ENCODE results near the gene PLPPR3.

The PLPPR3 gene

GRCh38 chr19:813219-814151, 8.3 kb downstream of the PLPPR3 start:
- H3K4me3 ChIP-seq (ENCODE audit: low read length): no peak overlapping the region
- DNase-seq (ENCODE audit: low read depth): no peak
- TF ChIP-seq CTCF (conservative IDR thresholded peaks at IDR 0.05; ENCODE audit: low read length): no peak

GRCh38 chr19:812747-813218, 9.0 kb downstream of the PLPPR3 start:
- H3K4me3 ChIP-seq (ENCODE audit: low read length): no peak overlapping the region
- TF ChIP-seq CTCF (conservative IDR thresholded peaks at IDR 0.05; ENCODE audit: low read length): no peak
- DNase-seq (ENCODE audit: low read depth): no peak

- DNase-seq (ENCODE audit: low read depth): no peak
- no peak for TF ChIP-seq CTCF (conservative IDR thresholded peaks at IDR 0.05; ENCODE audit: low read length)
- no peak overlapping the region for H3K4me3 ChIP-seq (ENCODE audit: low read length)
These were observed 9.6 kb downstream of the PLPPR3 start for GRCh38 chr19:812049-812746.

GRCh38 chr19:811506-812048, 10.2 kb downstream of the PLPPR3 start:
- TF ChIP-seq CTCF (conservative IDR thresholded peaks at IDR 0.05; ENCODE audit: low read length): no peak
- no peak for DNase-seq (ENCODE audit: low read depth)
- no peak overlapping the region for H3K4me3 ChIP-seq (ENCODE audit: low read length)

- no peak overlapping the region for H3K4me3 ChIP-seq (ENCODE audit: low read length)
- TF ChIP-seq CTCF (conservative IDR thresholded peaks at IDR 0.05; ENCODE audit: low read length): no peak
- DNase-seq (ENCODE audit: low read depth): no peak
These were observed 10.8 kb downstream of the PLPPR3 start for GRCh38 chr19:810883-811489.

GRCh38 chr19:810077-810855, 11.5 kb downstream of the PLPPR3 start:
- no peak overlapping the region for H3K4me3 ChIP-seq (ENCODE audit: low read length)
- no peak for TF ChIP-seq CTCF (conservative IDR thresholded peaks at IDR 0.05; ENCODE audit: low read length)
- DNase-seq (ENCODE audit: low read depth): no peak
